Osteoblast (primary cell): ENCODE measurements around the gene UIMC1. TPM values are rescaled to one million over a fixed set of nuclear protein-coding genes. Genes with fewer than 3 reads are reported as not detected.

ENCODE experiments used
- DNase-seq: peaks from one replicate; pipeline ENCODE4 v3.0.0; 2011; ENCODE audit warnings: low spot score, mixed read lengths; ENCODE audit not compliant: insufficient read length; ENCODE audit errors: missing footprints
- H2AFZ ChIP-seq: 2 replicates; pipeline ENCODE4 v1.6.0; 2011; ENCODE audit warnings: mild to moderate bottlenecking, low read length
- H3K27ac ChIP-seq: 2 replicates; pipeline ENCODE4 v1.5.1; 2011; ENCODE audit warnings: mild to moderate bottlenecking, low read depth, low read length, moderate library complexity
- H3K27me3 ChIP-seq: 2 replicates; pipeline ENCODE4 v1.6.0; 2012; ENCODE audit warnings: mild to moderate bottlenecking, control low read depth, inconsistent platforms, low read length, moderate library complexity; ENCODE audit not compliant: insufficient read depth
- H3K36me3 ChIP-seq: 2 replicates; pipeline ENCODE4 v1.5.1; 2011; ENCODE audit warnings: mild to moderate bottlenecking, low read length, control low read depth, moderate library complexity; ENCODE audit not compliant: insufficient read depth
- H3K4me1 ChIP-seq: 2 replicates; pipeline ENCODE4 v1.5.1; 2011; ENCODE audit warnings: mild to moderate bottlenecking, low read length, control low read depth, moderate library complexity; ENCODE audit not compliant: insufficient read depth
- H3K4me2 ChIP-seq: 2 replicates; pipeline ENCODE4 v1.6.0; 2011; ENCODE audit warnings: mild to moderate bottlenecking, low read length; ENCODE audit not compliant: insufficient read depth
- H3K4me3 ChIP-seq: fragments of 200-600 bp; sonication (generic); 3 replicates; pipeline ENCODE4 v1.5.1; 2012; ENCODE audit warnings: mild to moderate bottlenecking, low read length, inconsistent platforms; ENCODE audit not compliant: insufficient read depth
- H3K79me2 ChIP-seq: 2 replicates; pipeline ENCODE4 v1.6.0; 2012; ENCODE audit warnings: mild to moderate bottlenecking, low read length, control low read depth, inconsistent platforms; ENCODE audit not compliant: insufficient read depth
- H3K9me3 ChIP-seq: 2 replicates; pipeline ENCODE4 v1.5.1; 2011; ENCODE audit warnings: low read depth, low read length, control low read depth
- H4K20me1 ChIP-seq: 2 replicates; pipeline ENCODE4 v1.6.0; 2012; ENCODE audit warnings: mild to moderate bottlenecking, low read length, control low read depth; ENCODE audit not compliant: insufficient read depth
- total RNA-seq: library from RNA; depleted of rRNA; stranded (reverse); fragments of >200 nt; gene quantifications from 2 replicates; pipeline ENCODE4 v1.2.3, GENCODE V29; 2012
- TF ChIP-seq, protein P1 (sequence below): IDR thresholded peaks from 2 replicates; pipeline ENCODE4 v1.5.1; 2011; ENCODE audit warnings: mild to moderate bottlenecking, low read depth, low read length, moderate library complexity; ENCODE audit errors: extremely low read depth

UIMC1 gene
- total RNA-seq, 1 donor, result 40.9 TPM

GRCh38 chr5:176862330-176862995, 144.1 kb downstream of the UIMC1 start:
- Histone ChIP-seq H3K4me2 (no peak overlapping the region), H4K20me1 (no peaks in the 10 kb centered on the region), H3K27me3 (peaks cover 36% of the 10 kb centered on the region), H3K9me3 (no peaks in the 10 kb centered on the region), H3K4me3 (no peak overlapping the region), H3K27ac (no peak overlapping the region), H3K36me3 (no peaks in the 10 kb centered on the region), H2AFZ (no peak overlapping the region), H3K79me2 (no peaks in the 10 kb centered on the region), H3K4me1 (no peaks in the 10 kb centered on the region)
- TF ChIP-seq, protein P1, sequence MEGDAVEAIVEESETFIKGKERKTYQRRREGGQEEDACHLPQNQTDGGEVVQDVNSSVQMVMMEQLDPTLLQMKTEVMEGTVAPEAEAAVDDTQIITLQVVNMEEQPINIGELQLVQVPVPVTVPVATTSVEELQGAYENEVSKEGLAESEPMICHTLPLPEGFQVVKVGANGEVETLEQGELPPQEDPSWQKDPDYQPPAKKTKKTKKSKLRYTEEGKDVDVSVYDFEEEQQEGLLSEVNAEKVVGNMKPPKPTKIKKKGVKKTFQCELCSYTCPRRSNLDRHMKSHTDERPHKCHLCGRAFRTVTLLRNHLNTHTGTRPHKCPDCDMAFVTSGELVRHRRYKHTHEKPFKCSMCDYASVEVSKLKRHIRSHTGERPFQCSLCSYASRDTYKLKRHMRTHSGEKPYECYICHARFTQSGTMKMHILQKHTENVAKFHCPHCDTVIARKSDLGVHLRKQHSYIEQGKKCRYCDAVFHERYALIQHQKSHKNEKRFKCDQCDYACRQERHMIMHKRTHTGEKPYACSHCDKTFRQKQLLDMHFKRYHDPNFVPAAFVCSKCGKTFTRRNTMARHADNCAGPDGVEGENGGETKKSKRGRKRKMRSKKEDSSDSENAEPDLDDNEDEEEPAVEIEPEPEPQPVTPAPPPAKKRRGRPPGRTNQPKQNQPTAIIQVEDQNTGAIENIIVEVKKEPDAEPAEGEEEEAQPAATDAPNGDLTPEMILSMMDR, result no peak
- DNase-seq, result peak; percentile 84

DNA sequence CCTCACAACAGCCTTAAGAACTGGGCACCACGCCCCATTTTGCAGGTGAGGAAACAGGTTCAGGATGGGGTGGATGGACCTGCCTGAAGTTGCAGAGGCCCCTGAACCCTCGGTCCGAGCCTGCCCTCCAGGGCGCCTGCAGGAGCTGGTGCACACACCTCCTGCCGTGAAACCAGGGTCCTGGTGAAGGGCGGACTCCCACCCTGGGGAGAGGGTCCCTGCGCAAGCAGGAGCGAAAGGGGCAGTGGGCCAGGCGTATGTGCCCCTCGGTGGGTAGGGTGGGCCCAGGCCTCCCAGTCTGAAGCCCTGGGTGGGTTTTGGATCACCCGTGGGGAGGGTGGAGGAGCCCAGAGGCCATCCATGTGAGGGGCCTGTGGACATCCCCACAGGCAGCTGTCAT, 145.3 kb downstream of the UIMC1 start:
- no peaks in the 10 kb centered on the region for H3K36me3 ChIP-seq
- no peaks in the 10 kb centered on the region for H3K4me1 ChIP-seq
- no peaks in the 10 kb centered on the region for H4K20me1 ChIP-seq
- no peak overlapping the region for H3K4me3 ChIP-seq
- H3K27me3 ChIP-seq, result peaks cover 25% of the 10 kb centered on the region
- no peak overlapping the region for H3K4me2 ChIP-seq
- H3K79me2 ChIP-seq, result no peaks in the 10 kb centered on the region
- H2AFZ ChIP-seq, result no peak overlapping the region
- H3K27ac ChIP-seq, result no peak overlapping the region
- TF ChIP-seq, protein P1, result no peak
- no peak for DNase-seq
- no peaks in the 10 kb centered on the region for H3K9me3 ChIP-seq

GRCh38 chr5:176860381-176860780, 146.2 kb downstream of the UIMC1 start:
- Histone ChIP-seq H3K4me3 (no peak overlapping the region), H4K20me1 (no peaks in the 10 kb centered on the region), H3K27ac (no peak overlapping the region), H3K9me3 (no peaks in the 10 kb centered on the region), H2AFZ (no peak overlapping the region), H3K36me3 (no peaks in the 10 kb centered on the region), H3K4me1 (no peaks in the 10 kb centered on the region), H3K79me2 (no peaks in the 10 kb centered on the region), H3K4me2 (no peak overlapping the region), H3K27me3 (peaks cover 16% of the 10 kb centered on the region)
- DNase-seq, result no peak
- TF ChIP-seq, protein P1, result no peak

GRCh38 chr5:176859916-176860315, 146.7 kb downstream of the UIMC1 start:
- H3K36me3 ChIP-seq, result no peaks in the 10 kb centered on the region
- no peaks in the 10 kb centered on the region for H4K20me1 ChIP-seq
- H3K4me2 ChIP-seq, result no peak overlapping the region
- no peak overlapping the region for H3K4me3 ChIP-seq
- peaks cover 12% of the 10 kb centered on the region for H3K27me3 ChIP-seq
- no peak for DNase-seq
- no peak overlapping the region for H3K27ac ChIP-seq
- TF ChIP-seq, protein P1, result no peak
- H3K79me2 ChIP-seq, result no peaks in the 10 kb centered on the region
- no peaks in the 10 kb centered on the region for H3K9me3 ChIP-seq
- H2AFZ ChIP-seq, result no peak overlapping the region
- H3K4me1 ChIP-seq, result no peaks in the 10 kb centered on the region
